ACHN (cell line): ENCODE data around the gene HDAC8.
"Not testable (repeated sequence)": the region's sequence is repeated elsewhere in the genome, so short reads cannot be mapped to it uniquely, and the experiment has no call there.

ENCODE experiments used
- DNase-seq: peaks from one replicate; pipeline ENCODE4 v3.0.0-alpha.2; 2015
- in situ Hi-C: cut with HindIII; loops from 2 replicates; pipeline ENCODE4 v1.10.0; 2017; ENCODE audit warnings: low sequenced_read_pairs, low pct_ligation_motif_present, low pct_unique_long_range_greater_than_20kb

HDAC8 gene

GRCh38 chrX:72572248-72573157, at the start of gene HDAC8:
Gene HDAC8 (minus strand): TSS chrX:72572843. CDS start chrX:72572761, 82 bp downstream.
- peak; percentile 63 for DNase-seq
- in situ Hi-C loops: no loop called here

DNA sequence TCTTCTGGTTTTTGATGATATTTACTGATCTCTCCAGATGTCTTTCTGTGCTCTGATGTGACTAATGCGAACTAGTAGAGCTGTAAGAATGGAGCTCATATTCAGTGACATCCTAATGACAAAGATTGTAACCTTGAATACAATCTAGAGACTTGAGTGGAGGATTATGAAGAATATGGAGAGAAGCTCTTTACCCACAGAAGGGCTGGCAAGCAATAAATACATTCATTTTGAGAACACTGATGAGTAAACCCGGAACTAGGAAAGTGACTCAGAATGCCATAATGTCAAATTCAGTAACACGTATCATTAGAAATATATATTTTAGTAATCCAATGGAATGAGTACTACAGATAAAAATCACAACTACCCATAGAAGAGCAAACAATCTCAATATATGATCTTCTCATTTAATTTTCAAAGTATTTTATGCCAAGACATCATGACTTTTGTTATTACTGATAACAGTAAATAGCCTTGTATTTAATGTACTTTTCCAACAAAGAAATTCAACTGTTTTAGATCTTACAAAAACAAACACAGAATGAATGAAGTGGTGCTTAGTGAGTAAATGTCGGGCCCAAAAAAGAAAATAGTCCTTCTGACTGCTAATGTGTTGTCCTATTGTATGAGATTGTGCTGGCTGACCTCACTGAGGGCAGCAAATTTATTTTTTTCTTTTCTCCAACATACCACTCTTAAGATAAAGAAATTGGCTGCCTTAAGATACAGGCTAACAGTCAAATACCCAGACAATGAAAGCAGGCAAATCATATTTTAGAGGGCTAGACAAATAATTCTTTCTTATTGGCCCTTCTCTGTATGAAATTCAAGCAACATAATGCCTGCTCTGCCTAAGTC, 49.2 kb upstream of the HDAC8 start:
- DNase-seq: no peak
- in situ Hi-C loops: no loop called here

- no peak for DNase-seq
- in situ Hi-C loops: no loop called here
Measured at GRCh38 chrX:72621163-72621562, 48.5 kb upstream of the HDAC8 start.

GRCh38 chrX:72620550-72621145, 48.0 kb upstream of the HDAC8 start:
- DNase-seq: peak; percentile 75
- in situ Hi-C loops: no loop called here

GRCh38 chrX:72609313-72609712, 36.7 kb upstream of the HDAC8 start:
- DNase-seq: peak; percentile 1

GRCh38 chrX:72604705-72605104, 32.1 kb upstream of the HDAC8 start:
- DNase-seq: no peak
- in situ Hi-C loops: no loop called here

More at GRCh38 chrX:72609313-72609712, 36.7 kb upstream of the HDAC8 start:
- in situ Hi-C loops: no loop called here

- in situ Hi-C loops: no loop called here
- DNase-seq: no peak
Measured at GRCh38 chrX:72604112-72604511, 31.5 kb upstream of the HDAC8 start.

DNA sequence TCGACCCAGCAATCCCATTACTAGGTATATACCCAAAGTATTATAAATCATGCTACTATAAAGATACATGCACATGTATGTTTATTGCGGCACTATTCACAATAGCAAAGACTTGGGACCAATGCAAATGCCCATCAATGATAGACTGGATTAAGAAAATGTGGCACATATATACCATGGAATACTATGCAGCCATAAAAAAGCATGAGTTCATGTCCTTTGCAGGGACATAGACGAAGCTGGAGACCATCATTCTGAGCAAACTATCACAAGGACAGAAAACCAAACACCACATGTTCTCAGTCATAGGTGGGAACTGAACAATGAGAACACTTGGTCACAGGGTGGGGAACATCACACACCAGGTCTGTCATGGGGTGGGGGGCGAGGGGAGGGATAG, 18.4 kb upstream of the HDAC8 start:
- in situ Hi-C loops, DNase-seq: not testable (repeated sequence)

- in situ Hi-C loops: no loop called here
- no peak for DNase-seq
Measured at GRCh38 chrX:72584163-72584562, 11.5 kb upstream of the HDAC8 start.

DNA sequence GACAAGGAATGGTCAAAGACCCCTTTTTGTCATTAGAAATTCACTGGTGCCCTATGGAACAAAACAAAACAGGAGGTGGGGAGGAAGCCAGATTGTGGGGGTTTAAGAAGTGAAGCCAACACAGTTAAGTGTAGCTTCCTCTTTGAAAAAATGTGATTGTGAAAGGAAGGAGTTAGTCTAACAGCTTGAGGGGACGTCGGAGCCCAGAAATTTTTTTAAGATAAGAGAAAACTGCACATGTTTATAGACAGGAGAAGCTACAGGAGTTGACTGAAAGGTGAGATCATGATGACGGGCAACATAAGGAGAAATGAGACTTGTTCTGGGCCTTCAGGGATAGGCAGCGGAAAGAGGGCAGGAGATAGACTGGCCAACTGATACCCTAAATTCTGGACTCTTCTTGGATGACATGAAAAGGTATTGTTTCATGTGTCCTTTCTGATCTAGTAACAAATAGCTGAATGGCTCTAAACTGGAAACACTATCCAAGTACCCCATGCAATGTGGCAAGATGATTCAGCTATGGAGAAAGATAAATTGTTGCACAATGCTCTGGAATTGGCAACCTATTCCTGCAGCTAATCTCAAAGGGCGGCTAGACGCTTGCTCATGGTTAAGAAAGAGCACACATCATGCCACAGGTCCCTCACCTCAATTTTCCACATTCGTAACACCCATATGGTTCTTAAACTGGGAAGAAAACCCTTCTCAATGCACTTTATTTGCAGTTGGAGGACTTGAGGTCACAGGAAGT, 3.7 kb upstream of the HDAC8 start:
- in situ Hi-C loops: no loop called here
- DNase-seq: no peak

DNA sequence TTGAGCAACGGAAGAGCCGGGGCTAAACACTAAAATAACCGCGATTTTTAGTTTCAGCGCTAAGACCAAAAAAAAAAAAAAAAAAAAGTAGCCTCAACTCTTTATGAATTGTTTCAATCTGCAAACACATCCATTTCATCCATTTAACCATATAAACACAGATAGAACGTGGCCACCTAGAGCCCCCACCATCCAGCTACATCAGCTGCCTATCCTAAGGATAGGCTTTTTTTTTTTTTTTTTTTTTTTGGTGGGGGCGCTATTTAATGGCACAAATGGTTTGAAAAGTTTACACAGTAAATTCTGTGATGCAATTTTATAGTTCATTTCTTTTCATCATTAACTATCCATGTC, 492 bp upstream of the HDAC8 start:
- in situ Hi-C loops: no loop called here
- DNase-seq: no peak

- DNase-seq: peak; percentile 24
Measured at GRCh38 chrX:72569786-72570185, 2.9 kb downstream of the HDAC8 start.

GRCh38 chrX:72568406-72569092, 4.1 kb downstream of the HDAC8 start:
- in situ Hi-C loops: no loop called here
- no peak for DNase-seq

More at GRCh38 chrX:72569786-72570185, 2.9 kb downstream of the HDAC8 start:
- in situ Hi-C loops: no loop called here

- in situ Hi-C loops: no loop called here
- no peak for DNase-seq
Measured at GRCh38 chrX:72566448-72566847, 6.2 kb downstream of the HDAC8 start.

GRCh38 chrX:72559655-72560054, 13.0 kb downstream of the HDAC8 start:
- DNase-seq, in situ Hi-C loops: not testable (repeated sequence)

DNA sequence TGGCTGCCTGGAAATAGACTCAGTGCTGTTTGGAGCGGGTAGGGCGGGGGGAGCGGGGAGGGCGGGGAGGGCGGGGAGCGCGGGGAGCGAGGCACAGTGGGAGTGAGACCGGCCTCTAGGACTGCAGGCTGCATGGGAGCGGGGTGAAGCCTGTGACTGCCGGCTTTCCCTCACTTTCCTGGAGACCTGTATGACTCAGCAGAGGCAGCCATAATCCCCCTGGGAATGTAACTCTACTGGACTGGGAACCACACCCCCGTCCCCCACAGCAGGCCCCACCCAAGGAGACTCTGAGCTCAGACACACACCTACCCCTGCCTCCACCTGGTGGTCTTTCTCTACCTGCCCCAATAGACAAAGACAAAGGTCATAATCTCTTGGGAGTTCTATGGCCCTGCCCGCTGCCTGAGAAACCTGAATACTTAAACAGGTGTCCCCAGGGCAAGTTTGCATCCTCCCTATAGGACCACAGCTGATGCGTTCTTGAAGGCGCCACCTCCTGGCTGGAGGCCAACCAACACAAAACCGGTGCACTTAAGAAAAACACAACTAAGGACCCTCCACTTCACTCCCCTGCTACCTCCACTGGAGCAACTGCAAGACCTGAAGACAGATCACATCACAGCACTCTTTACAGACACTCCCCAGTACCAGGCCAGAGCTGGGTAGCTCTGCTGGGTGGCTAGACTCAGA, 18.0 kb downstream of the HDAC8 start:
- in situ Hi-C loops: no loop called here
- peak; percentile 0 for DNase-seq

- in situ Hi-C loops: not testable (repeated sequence)
Measured at GRCh38 chrX:72552443-72552842, 20.2 kb downstream of the HDAC8 start.

More at GRCh38 chrX:72552443-72552842, 20.2 kb downstream of the HDAC8 start:
- DNase-seq: not testable (repeated sequence)
